Right lobe of liver (tissue), 6 donors: ENCODE results near the gene ATP6V0E1. TPM values are rescaled to one million over a fixed set of nuclear protein-coding genes. Genes with fewer than 3 reads are reported as not detected.

Source experiments
- ATAC-seq, 4 donors: fragments of 200-7000 bp; cut with Tn5 transposase; one replicate each; pipeline ENCODE4 v1.9.1; 2020; ENCODE audit warnings: mild to moderate bottlenecking in 4 of 4, moderate library complexity in 4 of 4
- DNase-seq, 3 donors: peaks; one replicate each; pipeline ENCODE4 v3.0.0-alpha.2; 2020
- H3K27ac ChIP-seq, 3 donors: fragments of 200-600 bp; one replicate each; pipeline ENCODE4 v1.8.0; 2022
- H3K27me3 ChIP-seq, 2 donors: fragments of 200-600 bp; one replicate each; pipeline ENCODE4 v1.8.0; 2022
- H3K36me3 ChIP-seq, 4 donors: fragments of 200-600 bp; sonication (generic) in 1 of 4; one replicate each; pipeline versions ENCODE4 v1.5.1 to v1.8.0; 2017 to 2022; ENCODE audit warnings: control low read depth in 1 of 4
- H3K4me1 ChIP-seq, 4 donors: fragments of 200-600 bp; sonication (generic) in 1 of 4; one replicate each; pipeline versions ENCODE4 v1.5.1 to v1.8.0; 2017 to 2022; ENCODE audit warnings: control low read depth in 1 of 4
- H3K4me3 ChIP-seq, 3 donors: fragments of 200-600 bp; one replicate each; pipeline ENCODE4 v1.8.0; 2022
- H3K9me3 ChIP-seq, 4 donors: fragments of 200-600 bp; sonication (generic) in 1 of 4; one replicate each; pipeline versions ENCODE4 v1.5.1 to v1.8.0; 2017 to 2022; ENCODE audit warnings: control low read depth in 1 of 4
- POLR2A ChIP-seq: fragments of 450-650 bp; IDR thresholded peaks from one replicate; pipeline ENCODE4 v1.6.1; 2017; ENCODE audit warnings: antibody characterized with exemption, mild to moderate bottlenecking
- WGBS: methylation state at CpG from one replicate; pipeline ENCODE4 v1.1.6; 2018; ENCODE audit warnings: low coverage, low lambda C conversion rate; ENCODE audit not compliant: insufficient coverage; ENCODE audit errors: missing lambda C conversion rate; 5-methylcytosine and 5-hydroxymethylcytosine counted together
- intact Hi-C, 2 donors: fragments of 100-400 bp; cut with DNase I; formaldehyde crosslinking; loops; one replicate each; pipeline versions ENCODE4 v1.11.2 to v1.14.1; 2022
- total RNA-seq, 6 experiments: library from RNA; depleted of rRNA in 2 of 6; stranded (reverse); fragments of >200 nt in 2 of 6; fragmentation: NEBNext Ultra II Directional in 3 of 6; extraction: Animal tissue kit (Norgen Biotek cat#: 25700) in 3 of 6; gene quantifications; one replicate each; pipeline versions ENCODE4 v1.1.0 to v1.2.4, GENCODE V29; 2016 to 2023
- TF ChIP-seq, protein P1 (sequence below), 4 donors: fragments of 200-600 bp in 3 of 4; fragments of 450-650 bp in 1 of 4; IDR thresholded peaks; one replicate each; pipeline versions ENCODE4 v1.5.1 to v1.8.0; 2016 to 2022; ENCODE audit warnings: antibody characterized with exemption in 4 of 4, mild to moderate bottlenecking in 2 of 4
- donor health status: DM: no; HTN: yes; CAD: no.
- donor health status: DM: no; HTN: no; CAD: no.
- donor health status: DM: no; HTN: no; CAD: no.
- donor health status: DM: no; HTN: yes; CAD: no.
- donor health status: DM: no; HTN: yes; CAD: no.

ATP6V0E1 gene
- total RNA-seq, 6 experiments from 2014 or later, result 83.1 to 202 (median 116) TPM

GRCh38 chr5:172984244-172984953 is 828 bp downstream of the ATP6V0E1 start:
- intact Hi-C loops, result loop anchor here in 1 of 2 donors (10.0 kb wide), 2 partner anchors 210 to 300 kb away; no protein-coding TSS in a partner anchor
- peaks cover 0 to 6% (median 0%) of the 10 kb centered on the region in 4 donors for H3K36me3 ChIP-seq
- ATAC-seq (peak; percentile 58 to 78 (median 67)), DNase-seq (peak; percentile 62 to 67 (median 66))
- WGBS, result 2% methylated on average over 15 of the region's 15 CpGs
- H3K9me3 ChIP-seq, result no peaks in the 10 kb centered on the region
- H3K4me3 ChIP-seq, result peak overlapping the region; percentile 91 to 98 (median 91)
- TF ChIP-seq, protein P1, sequence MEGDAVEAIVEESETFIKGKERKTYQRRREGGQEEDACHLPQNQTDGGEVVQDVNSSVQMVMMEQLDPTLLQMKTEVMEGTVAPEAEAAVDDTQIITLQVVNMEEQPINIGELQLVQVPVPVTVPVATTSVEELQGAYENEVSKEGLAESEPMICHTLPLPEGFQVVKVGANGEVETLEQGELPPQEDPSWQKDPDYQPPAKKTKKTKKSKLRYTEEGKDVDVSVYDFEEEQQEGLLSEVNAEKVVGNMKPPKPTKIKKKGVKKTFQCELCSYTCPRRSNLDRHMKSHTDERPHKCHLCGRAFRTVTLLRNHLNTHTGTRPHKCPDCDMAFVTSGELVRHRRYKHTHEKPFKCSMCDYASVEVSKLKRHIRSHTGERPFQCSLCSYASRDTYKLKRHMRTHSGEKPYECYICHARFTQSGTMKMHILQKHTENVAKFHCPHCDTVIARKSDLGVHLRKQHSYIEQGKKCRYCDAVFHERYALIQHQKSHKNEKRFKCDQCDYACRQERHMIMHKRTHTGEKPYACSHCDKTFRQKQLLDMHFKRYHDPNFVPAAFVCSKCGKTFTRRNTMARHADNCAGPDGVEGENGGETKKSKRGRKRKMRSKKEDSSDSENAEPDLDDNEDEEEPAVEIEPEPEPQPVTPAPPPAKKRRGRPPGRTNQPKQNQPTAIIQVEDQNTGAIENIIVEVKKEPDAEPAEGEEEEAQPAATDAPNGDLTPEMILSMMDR (IDR thresholded peaks at IDR 0.05), result peak; percentile 36 to 43 (median 37)
- TF ChIP-seq POLR2A, result no peak
- H3K27me3 ChIP-seq, result no peaks in the 10 kb centered on the region
- H3K4me1 ChIP-seq, result peaks cover 0 to 7% (median 3%) of the 10 kb centered on the region in 4 donors
- peak overlapping the region; percentile 91 to 97 (median 93) for H3K27ac ChIP-seq

- H3K36me3 ChIP-seq, result peaks cover 0 to 6% (median 1%) of the 10 kb centered on the region in 4 donors
- no peak for TF ChIP-seq POLR2A
- TF ChIP-seq, protein P1 (IDR thresholded peaks at IDR 0.05), result no peak
- no peaks in the 10 kb centered on the region for H3K27me3 ChIP-seq
- intact Hi-C loops, result loop anchor here in 1 of 2 donors (10.0 kb wide), 2 partner anchors 209 to 299 kb away; no protein-coding TSS in a partner anchor
- no peaks in the 10 kb centered on the region for H3K9me3 ChIP-seq
- no peak overlapping the region for H3K4me3 ChIP-seq
- H3K27ac ChIP-seq, result no peak overlapping the region
- DNase-seq (no peak), ATAC-seq (no peak)
- H3K4me1 ChIP-seq, result peaks cover 0 to 7% (median 3%) of the 10 kb centered on the region in 4 donors
Measured at GRCh38 chr5:172985596-172985995, 2.0 kb downstream of the ATP6V0E1 start.

DNA sequence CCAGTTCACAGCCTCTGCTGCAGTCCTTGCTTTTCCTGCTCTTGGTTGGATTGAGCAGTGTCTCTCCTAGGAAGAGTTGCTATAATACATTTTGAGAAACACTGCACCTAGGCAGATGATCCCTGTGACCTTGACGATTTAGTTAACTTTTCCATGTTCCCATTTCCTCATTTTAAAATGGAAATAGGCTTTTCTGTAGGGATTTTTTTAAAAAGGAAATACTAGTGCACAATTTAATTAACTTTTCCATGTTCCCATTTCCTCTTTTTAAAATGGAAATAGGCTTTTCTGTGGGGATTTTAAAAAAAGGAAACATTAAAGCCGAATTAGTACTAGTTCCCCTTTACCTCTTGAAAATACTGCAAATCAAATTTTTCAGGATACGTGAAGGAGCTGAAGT is 4.7 kb downstream of the ATP6V0E1 start:
- WGBS, result 48% methylated on average over 3 of the region's 3 CpGs
- Histone ChIP-seq H3K27me3 (no peaks in the 10 kb centered on the region), H3K27ac (no peak overlapping the region), H3K9me3 (no peaks in the 10 kb centered on the region), H3K4me3 (no peak overlapping the region), H3K36me3 (peaks cover 0 to 6% (median 3%) of the 10 kb centered on the region in 4 donors), H3K4me1 (peaks cover 0 to 7% (median 3%) of the 10 kb centered on the region in 4 donors)
- ATAC-seq (no peak), DNase-seq (no peak)
- no peak for TF ChIP-seq POLR2A
- TF ChIP-seq, protein P1 (IDR thresholded peaks at IDR 0.05), result no peak
- intact Hi-C loops, result loop anchor here in 1 of 2 donors (10.0 kb wide), 2 partner anchors 207 to 297 kb away; no protein-coding TSS in a partner anchor

GRCh38 chr5:172990776-172991175 is 7.2 kb downstream of the ATP6V0E1 start:
- peaks cover 0 to 10% (median 0%) of the 10 kb centered on the region in 4 donors for H3K4me1 ChIP-seq
- no peak overlapping the region for H3K27ac ChIP-seq
- DNase-seq (no peak), ATAC-seq (no peak)
- intact Hi-C loops, result loop anchor here in 1 of 2 donors (10.0 kb wide), 1 partner anchor 54 kb away; no protein-coding TSS in a partner anchor
- TF ChIP-seq, protein P1 (IDR thresholded peaks at IDR 0.05), result no peak
- TF ChIP-seq POLR2A, result no peak
- no peak overlapping the region for H3K4me3 ChIP-seq
- 92% methylated on average over 7 of the region's 8 CpGs for WGBS
- H3K27me3 ChIP-seq, result no peaks in the 10 kb centered on the region
- peaks cover 0 to 17% (median 6%) of the 10 kb centered on the region in 4 donors for H3K36me3 ChIP-seq
- no peaks in the 10 kb centered on the region for H3K9me3 ChIP-seq
